HEK293 (cell line): Measurements from ENCODE around the gene CAB39L.

Source experiments
- CTCF ChIA-PET: fragments of 350-600 bp; formaldehyde crosslinking; extraction: SDS; loops from one replicate; lab custom pipeline; 2021; ENCODE audit warnings: antibody characterized with exemption; lab: Yijun Ruan, JAX
- POLR2A ChIA-PET: fragments of 300-600 bp; formaldehyde crosslinking; extraction: SDS; loops from one replicate; lab custom pipeline; 2020; ENCODE audit warnings: antibody characterized with exemption, inconsistent platforms; lab: Yijun Ruan, JAX
- H3K27ac ChIP-seq: fragments of 200-500 bp; sonication (Bioruptor generic); 2 replicates; pipeline ENCODE4 v1.5.1; 2014; ENCODE audit warnings: low read depth, low read length, control low read depth, inconsistent platforms; ENCODE audit errors: extremely low read depth
- H3K36me3 ChIP-seq, 2 experiments: fragments of 200-500 bp in 1 of 2; sonication (Bioruptor generic) in 1 of 2; 1 replicate in 1 of 2; 2 replicates in 1 of 2; pipeline ENCODE4 v1.5.1; 2014 to 2017; ENCODE audit warnings: inconsistent platforms in 2 of 2, low read length in 2 of 2; ENCODE audit not compliant: control insufficient read depth in 2 of 2, insufficient read depth in 1 of 2
- H3K4me1 ChIP-seq: fragments of 200-500 bp; sonication (Bioruptor generic); 2 replicates; pipeline ENCODE4 v1.5.1; 2014; ENCODE audit warnings: mild to moderate bottlenecking, low read length, inconsistent platforms; ENCODE audit not compliant: control insufficient read depth, insufficient read depth
- H3K4me3 ChIP-seq: 2 replicates; pipeline ENCODE4 v1.5.1; 2011; ENCODE audit warnings: low read depth, mild to moderate bottlenecking, control low read depth, low read length, moderate library complexity
- H3K9me3 ChIP-seq: fragments of 200-500 bp; sonication (Bioruptor generic); 2 replicates; pipeline ENCODE4 v1.5.1; 2014; ENCODE audit warnings: low read depth, low read length, inconsistent platforms; ENCODE audit not compliant: control insufficient read depth, insufficient read depth
- GFI1B ChIP-seq: fragments of 450-650 bp; formaldehyde crosslinking; IDR thresholded peaks from 2 replicates; pipeline ENCODE4 v1.5.1; 2016; ENCODE audit warnings: missing biosample characterization, missing genetic modification characterization
- GLIS2 ChIP-seq: fragments of 450-650 bp; formaldehyde crosslinking; IDR thresholded peaks from 2 replicates; pipeline ENCODE4 v1.5.1; 2016; ENCODE audit warnings: missing biosample characterization, missing genetic modification characterization
- HOXA7 ChIP-seq: sonication (generic); formaldehyde crosslinking; IDR thresholded peaks from 2 replicates; pipeline ENCODE4 v1.8.1; 2022; ENCODE audit warnings: missing genetic modification reagents, borderline replicate concordance
- KLF1 ChIP-seq: fragments of 450-650 bp; formaldehyde crosslinking; IDR thresholded peaks from 2 replicates; pipeline ENCODE4 v1.5.1; 2016; ENCODE audit warnings: missing biosample characterization, missing genetic modification characterization
- KLF10 ChIP-seq: fragments of 450-650 bp; IDR thresholded peaks from 2 replicates; pipeline ENCODE4 v1.5.1; 2018; ENCODE audit warnings: missing biosample characterization, mild to moderate bottlenecking, missing genetic modification characterization
- MYNN ChIP-seq: fragments of 450-650 bp; formaldehyde crosslinking; IDR thresholded peaks from 2 replicates; pipeline ENCODE4 v1.5.1; 2016; ENCODE audit warnings: missing biosample characterization, missing genetic modification characterization, borderline replicate concordance
- SCRT1 ChIP-seq: fragments of 450-650 bp; formaldehyde crosslinking; IDR thresholded peaks from 2 replicates; pipeline ENCODE4 v1.5.1; 2016; ENCODE audit warnings: missing biosample characterization, missing genetic modification characterization, borderline replicate concordance
- ZBTB8A ChIP-seq: fragments of 450-650 bp; formaldehyde crosslinking; IDR thresholded peaks from 2 replicates; pipeline ENCODE4 v1.5.1; 2016; ENCODE audit warnings: missing biosample characterization, missing genetic modification characterization
- ZIC2 ChIP-seq: fragments of 450-650 bp; formaldehyde crosslinking; IDR thresholded peaks from 2 replicates; pipeline ENCODE4 v1.5.1; 2016; ENCODE audit warnings: missing biosample characterization, missing genetic modification characterization
- ZNF133 ChIP-seq: fragments of 450-650 bp; formaldehyde crosslinking; IDR thresholded peaks from 2 replicates; pipeline ENCODE4 v1.5.1; 2016; ENCODE audit warnings: missing biosample characterization, missing genetic modification characterization
- ZNF214 ChIP-seq: fragments of 450-650 bp; formaldehyde crosslinking; IDR thresholded peaks from 2 replicates; pipeline ENCODE4 v1.5.1; 2017; ENCODE audit warnings: missing biosample characterization, mild to moderate bottlenecking, missing genetic modification characterization, borderline replicate concordance
- ZNF24 ChIP-seq: fragments of 450-650 bp; formaldehyde crosslinking; IDR thresholded peaks from 2 replicates; pipeline ENCODE4 v1.5.1; 2016; ENCODE audit warnings: missing biosample characterization, missing genetic modification characterization
- ZNF280C ChIP-seq: fragments of 450-650 bp; formaldehyde crosslinking; IDR thresholded peaks from 2 replicates; pipeline ENCODE4 v1.5.1; 2016; ENCODE audit warnings: missing biosample characterization, missing genetic modification characterization
- ZNF292 ChIP-seq: fragments of 450-650 bp; formaldehyde crosslinking; IDR thresholded peaks from 2 replicates; pipeline ENCODE4 v1.5.1; 2016; ENCODE audit warnings: low read depth, missing biosample characterization, missing genetic modification characterization, borderline replicate concordance
- ZNF530 ChIP-seq: fragments of 450-650 bp; formaldehyde crosslinking; IDR thresholded peaks from 2 replicates; pipeline ENCODE4 v1.5.1; 2016; ENCODE audit warnings: low read depth, missing biosample characterization, missing genetic modification characterization
- ZNF629 ChIP-seq: fragments of 450-650 bp; formaldehyde crosslinking; IDR thresholded peaks from 2 replicates; pipeline ENCODE4 v1.5.1; 2017; ENCODE audit warnings: missing biosample characterization, missing genetic modification characterization
- ZNF658 ChIP-seq: fragments of 450-650 bp; formaldehyde crosslinking; IDR thresholded peaks from 2 replicates; pipeline ENCODE4; 2016; ENCODE audit warnings: missing biosample characterization, missing genetic modification characterization
- TF ChIP-seq, protein P1 (sequence below): fragments of 450-650 bp; formaldehyde crosslinking; IDR thresholded peaks from 2 replicates; pipeline ENCODE4 v1.5.0; 2017; ENCODE audit warnings: missing biosample characterization, missing genetic modification characterization, borderline replicate concordance

The CAB39L gene

GRCh38 chr13:49453465-49453864 lies 9.6 kb upstream of the CAB39L start:
- POLR2A ChIA-PET, result no interaction called here
- Histone ChIP-seq H3K36me3 (no peaks in the 10 kb centered on the region), H3K4me3 (no peak overlapping the region), H3K27ac (no peak overlapping the region), H3K9me3 (no peaks in the 10 kb centered on the region), H3K4me1 (no peaks in the 10 kb centered on the region)
- CTCF ChIA-PET, result no interaction called here
- TF ChIP-seq ZBTB8A, result no peak
- no peak for TF ChIP-seq SCRT1 (tag by site-specific recombination)
- TF ChIP-seq MYNN (tag by site-specific recombination), result no peak
- no peak for TF ChIP-seq KLF10
- TF ChIP-seq ZNF214, result no peak

- TF ChIP-seq, protein P1, sequence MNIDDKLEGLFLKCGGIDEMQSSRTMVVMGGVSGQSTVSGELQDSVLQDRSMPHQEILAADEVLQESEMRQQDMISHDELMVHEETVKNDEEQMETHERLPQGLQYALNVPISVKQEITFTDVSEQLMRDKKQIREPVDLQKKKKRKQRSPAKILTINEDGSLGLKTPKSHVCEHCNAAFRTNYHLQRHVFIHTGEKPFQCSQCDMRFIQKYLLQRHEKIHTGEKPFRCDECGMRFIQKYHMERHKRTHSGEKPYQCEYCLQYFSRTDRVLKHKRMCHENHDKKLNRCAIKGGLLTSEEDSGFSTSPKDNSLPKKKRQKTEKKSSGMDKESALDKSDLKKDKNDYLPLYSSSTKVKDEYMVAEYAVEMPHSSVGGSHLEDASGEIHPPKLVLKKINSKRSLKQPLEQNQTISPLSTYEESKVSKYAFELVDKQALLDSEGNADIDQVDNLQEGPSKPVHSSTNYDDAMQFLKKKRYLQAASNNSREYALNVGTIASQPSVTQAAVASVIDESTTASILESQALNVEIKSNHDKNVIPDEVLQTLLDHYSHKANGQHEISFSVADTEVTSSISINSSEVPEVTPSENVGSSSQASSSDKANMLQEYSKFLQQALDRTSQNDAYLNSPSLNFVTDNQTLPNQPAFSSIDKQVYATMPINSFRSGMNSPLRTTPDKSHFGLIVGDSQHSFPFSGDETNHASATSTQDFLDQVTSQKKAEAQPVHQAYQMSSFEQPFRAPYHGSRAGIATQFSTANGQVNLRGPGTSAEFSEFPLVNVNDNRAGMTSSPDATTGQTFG (tag by site-specific recombination), result no peak
- no peaks in the 10 kb centered on the region for H3K9me3 ChIP-seq
- no peak overlapping the region for H3K4me3 ChIP-seq
- H3K4me1 ChIP-seq, result no peaks in the 10 kb centered on the region
- ChIA-PET POLR2A (interaction anchor here (0.8 kb wide), 1 partner anchor 9 kb away, joined by 3 read pairs; the partner anchor contains the start of genes CAB39L and SETDB2), CTCF (interaction anchor here (0.7 kb wide), 1 partner anchor 388 kb away, joined by 4 read pairs; no protein-coding TSS in a partner anchor)
- no peak overlapping the region for H3K27ac ChIP-seq
- H3K36me3 ChIP-seq, result no peaks in the 10 kb centered on the region
Observed at GRCh38 chr13:49452725-49453457, 9.0 kb upstream of the CAB39L start.

- POLR2A ChIA-PET, result no interaction called here
- no peaks in the 10 kb centered on the region for H3K36me3 ChIP-seq
Observed at GRCh38 chr13:49450105-49450819, 6.4 kb upstream of the CAB39L start.

More at GRCh38 chr13:49450105-49450819, 6.4 kb upstream of the CAB39L start:
- Histone ChIP-seq H3K9me3 (no peaks in the 10 kb centered on the region), H3K27ac (no peak overlapping the region), H3K4me3 (no peak overlapping the region), H3K4me1 (no peaks in the 10 kb centered on the region)
- CTCF ChIA-PET, result no interaction called here
- TF ChIP-seq ZNF24 (no peak), ZNF658 (tag by site-specific recombination) (no peak), ZNF280C (tag by site-specific recombination) (no peak), ZNF530 (tag by site-specific recombination) (no peak), ZNF133 (tag by site-specific recombination) (no peak), KLF1 (tag by site-specific recombination) (no peak), ZIC2 (no peak), GFI1B (tag by site-specific recombination) (no peak), HOXA7 (CRISPR knock-in tag) (no peak), ZNF292 (tag by site-specific recombination) (no peak), ZNF629 (tag by site-specific recombination) (no peak), GLIS2 (no peak)
